HEK293 (cell line): Measurements from ENCODE around the gene ELAVL3.

Experiments used
- CTCF ChIA-PET: fragments of 350-600 bp; formaldehyde crosslinking; extraction: SDS; loops from one replicate; lab custom pipeline; 2021; ENCODE audit warnings: antibody characterized with exemption; lab: Yijun Ruan, JAX
- POLR2A ChIA-PET: fragments of 300-600 bp; formaldehyde crosslinking; extraction: SDS; loops from one replicate; lab custom pipeline; 2020; ENCODE audit warnings: antibody characterized with exemption, inconsistent platforms; lab: Yijun Ruan, JAX
- H3K27ac ChIP-seq: fragments of 200-500 bp; sonication (Bioruptor generic); 2 replicates; pipeline ENCODE4 v1.5.1; 2014; ENCODE audit warnings: low read depth, low read length, control low read depth, inconsistent platforms; ENCODE audit errors: extremely low read depth
- H3K36me3 ChIP-seq, 2 experiments: fragments of 200-500 bp in 1 of 2; sonication (Bioruptor generic) in 1 of 2; 1 replicate in 1 of 2; 2 replicates in 1 of 2; pipeline ENCODE4 v1.5.1; 2014 to 2017; ENCODE audit warnings: inconsistent platforms in 2 of 2, low read length in 2 of 2; ENCODE audit not compliant: control insufficient read depth in 2 of 2, insufficient read depth in 1 of 2
- H3K4me1 ChIP-seq: fragments of 200-500 bp; sonication (Bioruptor generic); 2 replicates; pipeline ENCODE4 v1.5.1; 2014; ENCODE audit warnings: mild to moderate bottlenecking, low read length, inconsistent platforms; ENCODE audit not compliant: control insufficient read depth, insufficient read depth
- H3K4me3 ChIP-seq: 2 replicates; pipeline ENCODE4 v1.5.1; 2011; ENCODE audit warnings: low read depth, mild to moderate bottlenecking, control low read depth, low read length, moderate library complexity
- H3K9me3 ChIP-seq: fragments of 200-500 bp; sonication (Bioruptor generic); 2 replicates; pipeline ENCODE4 v1.5.1; 2014; ENCODE audit warnings: low read depth, low read length, inconsistent platforms; ENCODE audit not compliant: control insufficient read depth, insufficient read depth
- ELK4 ChIP-seq: IDR thresholded peaks from 2 replicates; pipeline ENCODE4 v1.6.1; 2011; ENCODE audit warnings: mild to moderate bottlenecking, low read depth, low read length, borderline replicate concordance
- GLI2 ChIP-seq: fragments of 450-650 bp; formaldehyde crosslinking; IDR thresholded peaks from 2 replicates; pipeline ENCODE4; 2017; ENCODE audit warnings: missing biosample characterization, missing genetic modification characterization, low read depth, borderline replicate concordance
- GLI4 ChIP-seq: fragments of 450-650 bp; formaldehyde crosslinking; IDR thresholded peaks from 2 replicates; pipeline ENCODE4 v1.5.1; 2016; ENCODE audit warnings: missing biosample characterization, missing genetic modification characterization
- HOXA7 ChIP-seq: sonication (generic); formaldehyde crosslinking; IDR thresholded peaks from 2 replicates; pipeline ENCODE4 v1.8.1; 2022; ENCODE audit warnings: missing genetic modification reagents, borderline replicate concordance
- HOXD13 ChIP-seq: sonication (generic); formaldehyde crosslinking; IDR thresholded peaks from 2 replicates; pipeline ENCODE4 v1.8.0; 2022; ENCODE audit warnings: missing genetic modification reagents, borderline replicate concordance
- KLF1 ChIP-seq: fragments of 450-650 bp; formaldehyde crosslinking; IDR thresholded peaks from 2 replicates; pipeline ENCODE4 v1.5.1; 2016; ENCODE audit warnings: missing biosample characterization, missing genetic modification characterization
- OSR2 ChIP-seq: fragments of 450-650 bp; formaldehyde crosslinking; IDR thresholded peaks from 2 replicates; pipeline ENCODE4 v1.5.1; 2016; ENCODE audit warnings: missing biosample characterization, missing genetic modification characterization
- PRDM4 ChIP-seq: fragments of 450-650 bp; formaldehyde crosslinking; IDR thresholded peaks from 2 replicates; pipeline ENCODE4 v1.5.1; 2017; ENCODE audit warnings: missing biosample characterization, missing genetic modification characterization
- REST ChIP-seq: fragments of 450-650 bp; formaldehyde crosslinking; IDR thresholded peaks from 2 replicates; pipeline ENCODE4 v1.5.1; 2016; ENCODE audit warnings: missing biosample characterization, missing genetic modification characterization
- SETDB1 ChIP-seq: IDR thresholded peaks from one replicate; pipeline ENCODE4 v1.6.1; 2017; ENCODE audit warnings: mild to moderate bottlenecking, low read length, moderate library complexity, mixed read lengths; ENCODE audit not compliant: insufficient read length
- SP7 ChIP-seq: fragments of 450-650 bp; formaldehyde crosslinking; IDR thresholded peaks from 2 replicates; pipeline ENCODE4 v1.5.1; 2016; ENCODE audit warnings: missing biosample characterization, missing genetic modification characterization
- TSHZ1 ChIP-seq: fragments of 450-650 bp; formaldehyde crosslinking; IDR thresholded peaks from 2 replicates; pipeline ENCODE4 v1.5.1; 2016; ENCODE audit warnings: missing biosample characterization, missing genetic modification characterization, borderline replicate concordance
- YY1 ChIP-seq: fragments of 450-650 bp; formaldehyde crosslinking; IDR thresholded peaks from 2 replicates; pipeline ENCODE4 v1.5.1; 2018; ENCODE audit warnings: missing biosample characterization, missing genetic modification characterization
- ZFHX2 ChIP-seq: fragments of 450-650 bp; formaldehyde crosslinking; conservative IDR thresholded peaks from 2 replicates; pipeline ENCODE4 v1.5.1; 2016; ENCODE audit warnings: missing biosample characterization, missing genetic modification characterization
- ZFP69B ChIP-seq: fragments of 450-650 bp; formaldehyde crosslinking; IDR thresholded peaks from 2 replicates; pipeline ENCODE4 v1.5.1; 2016; ENCODE audit warnings: missing biosample characterization, missing genetic modification characterization
- ZNF132 ChIP-seq: fragments of 450-650 bp; formaldehyde crosslinking; IDR thresholded peaks from 2 replicates; pipeline ENCODE4 v1.5.1; 2017; ENCODE audit warnings: missing biosample characterization, missing genetic modification characterization, borderline replicate concordance
- ZNF138 ChIP-seq: fragments of 450-650 bp; formaldehyde crosslinking; IDR thresholded peaks from 2 replicates; pipeline ENCODE4 v1.5.1; 2016; ENCODE audit warnings: missing biosample characterization, missing genetic modification characterization, borderline replicate concordance
- ZNF146 ChIP-seq: fragments of 450-650 bp; formaldehyde crosslinking; IDR thresholded peaks from 2 replicates; pipeline ENCODE4 v1.5.1; 2016; ENCODE audit warnings: missing biosample characterization, missing genetic modification characterization
- ZNF169 ChIP-seq: fragments of 450-650 bp; formaldehyde crosslinking; IDR thresholded peaks from 2 replicates; pipeline ENCODE4 v1.5.1; 2016; ENCODE audit warnings: missing biosample characterization, missing genetic modification characterization
- ZNF473 ChIP-seq: fragments of 450-650 bp; formaldehyde crosslinking; IDR thresholded peaks from 2 replicates; pipeline ENCODE4 v1.5.1; 2017; ENCODE audit warnings: missing biosample characterization, missing genetic modification characterization
- ZNF768 ChIP-seq: fragments of 450-650 bp; formaldehyde crosslinking; IDR thresholded peaks from 2 replicates; pipeline ENCODE4 v1.5.1; 2018; ENCODE audit warnings: missing biosample characterization, mild to moderate bottlenecking, missing genetic modification characterization

ELAVL3 gene

GRCh38 chr19:11426656-11427055 is 54.2 kb downstream of the ELAVL3 start:
- H3K4me3 ChIP-seq, result no peak overlapping the region
- no peaks in the 10 kb centered on the region for H3K9me3 ChIP-seq
- no peaks in the 10 kb centered on the region for H3K36me3 ChIP-seq
- ChIA-PET POLR2A (interaction anchor here (0.6 kb wide), 2 partner anchors 9 to 43 kb away, joined by 6 read pairs; partner anchors contain the start of gene EPOR), CTCF (interaction anchor here (1.1 kb wide), 1 partner anchor 8 kb away, joined by 4 read pairs; the partner anchor contains the start of genes ODAD3 and PRKCSH)
- H3K27ac ChIP-seq, result no peak overlapping the region
- TF ChIP-seq ZNF169 (tag by site-specific recombination) (no peak), ZFHX2 (tag by site-specific recombination) (0 out of 2 replicates have a peak, but pooled peaks have one; percentile 8), SP7 (tag by site-specific recombination) (no peak), GLI4 (no peak), ZNF146 (tag by site-specific recombination) (no peak), ZNF138 (tag by site-specific recombination) (no peak)
- no peaks in the 10 kb centered on the region for H3K4me1 ChIP-seq

GRCh38 chr19:11425719-11426457 is 55.0 kb downstream of the ELAVL3 start:
- CTCF ChIA-PET, result interaction anchor here (1.1 kb wide), 1 partner anchor 9 kb away, joined by 4 read pairs; the partner anchor contains the start of genes ODAD3 and PRKCSH
- Histone ChIP-seq H3K4me3 (no peak overlapping the region), H3K4me1 (no peaks in the 10 kb centered on the region), H3K36me3 (no peaks in the 10 kb centered on the region), H3K27ac (no peak overlapping the region), H3K9me3 (no peaks in the 10 kb centered on the region)
- POLR2A ChIA-PET, result no interaction called here
- no peak for TF ChIP-seq YY1 (tag by site-specific recombination)
- TF ChIP-seq SETDB1, result no peak
- no peak for TF ChIP-seq OSR2
- TF ChIP-seq ZNF169 (tag by site-specific recombination), result no peak
- no peak for TF ChIP-seq GLI2
- no peak for TF ChIP-seq HOXD13 (CRISPR knock-in tag)
- no peak for TF ChIP-seq TSHZ1
- 0 out of 2 replicates have a peak, but pooled peaks have one; percentile 23 for TF ChIP-seq KLF1 (tag by site-specific recombination)
- no peak for TF ChIP-seq ZFP69B
- TF ChIP-seq ELK4, result no peak
- TF ChIP-seq PRDM4, result no peak
- no peak for TF ChIP-seq ZNF473
- no peak for TF ChIP-seq ZNF132
- TF ChIP-seq REST (tag by site-specific recombination), result no peak
- TF ChIP-seq HOXA7 (CRISPR knock-in tag), result no peak
- TF ChIP-seq ZNF768 (tag by site-specific recombination), result no peak
